GM19193 (cell line): Measurements from ENCODE around the gene ARHGAP9.

Source experiments
- POLR2A ChIP-seq: IDR thresholded peaks from 4 replicates; pipeline ENCODE4 v1.6.1; 2011; ENCODE audit not compliant: insufficient read depth, insufficient read length; ENCODE audit errors: extremely low read depth

The ARHGAP9 gene

GRCh38 chr12:57477710-57478681, 1.7 kb downstream of the ARHGAP9 start:
- TF ChIP-seq POLR2A, result peak; percentile 61

DNA sequence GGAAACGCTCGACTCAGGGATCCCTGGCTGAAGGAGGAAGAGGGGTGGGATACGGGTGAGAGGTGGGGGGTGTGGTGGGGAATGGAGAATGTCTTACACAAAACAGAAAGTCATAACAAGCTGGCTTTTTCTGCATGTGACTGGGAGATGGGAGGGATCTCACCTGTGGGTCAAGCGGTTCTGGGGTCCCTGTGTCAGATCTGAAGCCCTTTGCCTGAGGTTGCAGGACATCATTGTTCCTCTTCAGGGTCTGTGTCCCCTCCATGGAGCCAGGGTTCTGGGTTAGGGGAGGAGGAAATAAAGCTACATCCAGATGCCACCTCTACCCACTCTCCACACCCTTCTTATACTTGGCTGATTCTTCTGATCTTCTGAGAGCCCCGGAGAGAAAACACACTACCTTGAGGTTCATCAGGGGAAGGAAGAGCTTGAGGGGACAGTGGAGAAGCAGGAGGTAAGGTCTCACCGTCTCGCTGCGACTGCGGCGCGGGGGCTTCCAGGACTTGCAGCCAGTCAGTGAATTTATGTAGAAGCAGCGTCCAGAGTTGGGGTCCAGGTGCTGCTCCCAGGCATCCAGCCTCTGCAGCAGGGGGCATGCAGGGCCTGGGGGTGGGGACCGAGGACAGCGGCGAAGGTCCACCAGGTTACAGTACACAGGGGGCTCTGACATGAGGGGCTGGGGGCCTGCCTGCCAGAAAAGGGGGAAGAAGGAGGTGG, 2.5 kb downstream of the ARHGAP9 start:
- TF ChIP-seq POLR2A, result no peak

GRCh38 chr12:57476162-57476992, 3.3 kb downstream of the ARHGAP9 start:
- TF ChIP-seq POLR2A, result peak; percentile 57

- TF ChIP-seq POLR2A, result no peak
Measured at GRCh38 chr12:57475271-57476161, 4.2 kb downstream of the ARHGAP9 start.

DNA sequence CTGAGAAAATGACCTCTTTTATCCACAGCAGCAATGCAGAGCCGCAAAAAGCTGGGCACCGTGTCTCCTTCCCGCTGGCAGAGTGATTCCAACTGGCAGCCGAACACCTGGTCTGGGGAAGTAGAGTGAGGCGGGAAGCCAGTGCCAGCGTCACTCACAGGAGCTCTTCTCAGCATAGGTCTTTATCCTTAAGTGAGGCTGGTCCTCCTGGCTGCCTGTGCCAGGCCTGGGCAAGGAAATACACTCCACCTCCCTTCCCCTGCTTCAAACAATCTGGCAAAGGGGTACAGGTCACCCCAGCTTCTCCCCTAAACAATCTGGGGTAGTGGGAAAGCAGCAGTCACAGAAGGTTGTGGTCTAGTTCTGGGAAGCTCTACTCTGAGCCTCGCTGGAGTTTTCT, 4.8 kb downstream of the ARHGAP9 start:
- no peak for TF ChIP-seq POLR2A

DNA sequence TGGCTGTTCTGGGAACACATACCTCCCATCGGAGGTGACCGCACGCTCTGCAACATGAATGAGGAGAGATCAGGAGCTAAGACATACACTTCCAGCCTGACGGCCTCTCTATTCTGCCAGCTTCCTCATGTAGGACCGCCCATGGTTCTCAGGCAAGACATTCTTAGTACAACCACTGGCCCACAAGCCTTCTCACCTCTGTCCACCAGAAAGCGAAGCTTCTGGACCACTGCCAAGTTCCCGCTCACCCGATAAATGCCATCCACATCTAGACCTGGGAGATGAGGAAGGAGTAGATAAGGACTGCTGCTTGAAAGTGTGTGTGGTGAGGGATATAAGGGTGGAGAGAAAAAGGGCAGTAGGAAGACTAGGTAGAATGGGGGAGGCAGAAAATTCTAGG, 5.2 kb downstream of the ARHGAP9 start:
- no peak for TF ChIP-seq POLR2A

GRCh38 chr12:57473886-57474285, 5.8 kb downstream of the ARHGAP9 start:
- no peak for TF ChIP-seq POLR2A

DNA sequence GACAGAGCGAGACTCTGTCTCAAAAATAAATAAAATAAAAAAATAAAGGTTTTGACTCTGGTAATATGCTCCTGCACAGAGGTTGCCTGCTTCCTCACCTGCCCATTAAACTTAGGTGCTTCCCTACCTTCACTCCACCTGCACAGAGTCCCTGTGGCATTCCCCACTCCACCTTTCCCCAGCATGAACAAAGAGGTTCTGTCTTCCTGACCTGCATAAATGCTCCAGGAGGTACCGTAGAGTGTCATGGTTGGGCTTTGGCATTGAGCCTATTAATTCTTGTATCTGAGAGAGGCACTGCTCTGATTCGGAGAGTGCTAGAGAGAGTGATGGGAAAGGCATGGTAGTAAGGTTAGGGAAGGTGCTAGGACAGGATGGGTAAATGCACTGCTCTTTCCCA, 6.3 kb downstream of the ARHGAP9 start:
- no peak for TF ChIP-seq POLR2A

DNA sequence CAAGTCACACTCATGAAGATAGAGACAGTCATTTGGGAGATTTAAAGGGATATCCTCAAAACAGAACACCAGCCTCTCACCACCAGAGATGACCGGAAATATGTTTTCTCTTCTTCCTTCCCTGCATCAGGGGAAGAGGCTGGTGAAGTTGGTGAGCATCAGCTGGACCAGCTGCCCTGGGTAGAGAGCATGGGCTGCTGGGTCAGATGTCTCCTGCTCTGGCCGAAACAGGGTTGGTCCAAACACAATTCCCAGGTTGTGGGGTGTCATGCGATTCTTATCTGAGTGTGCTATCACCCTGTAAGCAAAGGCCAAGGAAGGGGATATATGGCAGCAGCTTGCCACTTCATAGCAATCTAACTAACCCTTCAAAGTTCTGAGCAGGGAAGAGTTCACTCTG, 7.3 kb downstream of the ARHGAP9 start:
- TF ChIP-seq POLR2A, result no peak

GRCh38 chr12:57471661-57472060, 8.0 kb downstream of the ARHGAP9 start:
- TF ChIP-seq POLR2A, result no peak

GRCh38 chr12:57470970-57471656, 8.6 kb downstream of the ARHGAP9 start:
- peak; percentile 34 for TF ChIP-seq POLR2A

DNA sequence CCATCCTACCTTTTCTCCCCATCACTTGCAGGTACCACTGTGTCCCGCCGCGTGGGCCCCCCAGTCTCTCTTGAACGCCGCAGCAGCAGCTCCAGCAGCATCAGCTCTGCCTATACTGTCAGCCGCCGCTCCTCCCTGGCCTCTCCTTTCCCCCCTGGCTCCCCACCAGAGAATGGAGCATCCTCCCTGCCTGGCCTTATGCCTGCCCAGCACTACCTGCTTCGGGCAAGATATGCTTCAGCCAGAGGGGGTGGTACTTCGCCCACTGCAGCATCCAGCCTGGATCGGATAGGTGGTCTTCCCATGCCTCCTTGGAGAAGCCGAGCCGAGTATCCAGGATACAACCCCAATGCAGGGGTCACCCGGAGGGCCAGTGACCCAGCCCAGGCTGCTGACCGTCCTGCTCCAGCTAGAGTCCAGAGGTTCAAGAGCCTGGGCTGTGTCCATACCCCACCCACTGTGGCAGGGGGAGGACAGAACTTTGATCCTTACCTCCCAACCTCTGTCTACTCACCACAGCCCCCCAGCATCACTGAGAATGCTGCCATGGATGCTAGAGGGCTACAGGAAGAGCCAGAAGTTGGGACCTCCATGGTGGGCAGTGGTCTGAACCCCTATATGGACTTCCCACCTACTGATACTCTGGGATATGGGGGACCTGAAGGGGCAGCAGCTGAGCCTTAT, 9.2 kb downstream of the ARHGAP9 start:
- TF ChIP-seq POLR2A, result no peak
